ENCODE data around the gene BTBD9.

BTBD9 gene

GRCh38 chr6:38571721-38572120, 68.0 kb downstream of the BTBD9 start:
- ATAC-seq: no peak
- TF ChIP-seq ISL1 (CRISPR knock-in tag; IDR thresholded peaks at IDR 0.05) (no peak), ZNF8 (CRISPR knock-in tag; IDR thresholded peaks at IDR 0.05) (no peak), BACH2 (CRISPR knock-in tag; IDR thresholded peaks at IDR 0.05; ENCODE audit: borderline replicate concordance) (no peak), RARB (CRISPR knock-in tag; IDR thresholded peaks at IDR 0.05) (no peak), ZFP30 (CRISPR knock-in tag; IDR thresholded peaks at IDR 0.05) (no peak), POU6F1 (CRISPR knock-in tag; IDR thresholded peaks at IDR 0.05; ENCODE audit: borderline replicate concordance, low read depth) (no peak), TCF4 (CRISPR knock-in tag; IDR thresholded peaks at IDR 0.05; ENCODE audit: borderline replicate concordance) (no peak), ZFP3 (CRISPR knock-in tag; IDR thresholded peaks at IDR 0.05) (no peak), OSR1 (CRISPR knock-in tag; IDR thresholded peaks at IDR 0.05) (no peak), SNAI2 (CRISPR knock-in tag; IDR thresholded peaks at IDR 0.05) (no peak), GLIS3 (CRISPR knock-in tag; IDR thresholded peaks at IDR 0.05) (no peak), CSDC2 (CRISPR knock-in tag; IDR thresholded peaks at IDR 0.05) (no peak)
- TF ChIP-seq, protein P1, sequence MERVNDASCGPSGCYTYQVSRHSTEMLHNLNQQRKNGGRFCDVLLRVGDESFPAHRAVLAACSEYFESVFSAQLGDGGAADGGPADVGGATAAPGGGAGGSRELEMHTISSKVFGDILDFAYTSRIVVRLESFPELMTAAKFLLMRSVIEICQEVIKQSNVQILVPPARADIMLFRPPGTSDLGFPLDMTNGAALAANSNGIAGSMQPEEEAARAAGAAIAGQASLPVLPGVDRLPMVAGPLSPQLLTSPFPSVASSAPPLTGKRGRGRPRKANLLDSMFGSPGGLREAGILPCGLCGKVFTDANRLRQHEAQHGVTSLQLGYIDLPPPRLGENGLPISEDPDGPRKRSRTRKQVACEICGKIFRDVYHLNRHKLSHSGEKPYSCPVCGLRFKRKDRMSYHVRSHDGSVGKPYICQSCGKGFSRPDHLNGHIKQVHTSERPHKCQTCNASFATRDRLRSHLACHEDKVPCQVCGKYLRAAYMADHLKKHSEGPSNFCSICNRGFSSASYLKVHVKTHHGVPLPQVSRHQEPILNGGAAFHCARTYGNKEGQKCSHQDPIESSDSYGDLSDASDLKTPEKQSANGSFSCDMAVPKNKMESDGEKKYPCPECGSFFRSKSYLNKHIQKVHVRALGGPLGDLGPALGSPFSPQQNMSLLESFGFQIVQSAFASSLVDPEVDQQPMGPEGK (CRISPR knock-in tag; IDR thresholded peaks at IDR 0.05; ENCODE audit: borderline replicate concordance): no peak
- TF ChIP-seq, protein P2, sequence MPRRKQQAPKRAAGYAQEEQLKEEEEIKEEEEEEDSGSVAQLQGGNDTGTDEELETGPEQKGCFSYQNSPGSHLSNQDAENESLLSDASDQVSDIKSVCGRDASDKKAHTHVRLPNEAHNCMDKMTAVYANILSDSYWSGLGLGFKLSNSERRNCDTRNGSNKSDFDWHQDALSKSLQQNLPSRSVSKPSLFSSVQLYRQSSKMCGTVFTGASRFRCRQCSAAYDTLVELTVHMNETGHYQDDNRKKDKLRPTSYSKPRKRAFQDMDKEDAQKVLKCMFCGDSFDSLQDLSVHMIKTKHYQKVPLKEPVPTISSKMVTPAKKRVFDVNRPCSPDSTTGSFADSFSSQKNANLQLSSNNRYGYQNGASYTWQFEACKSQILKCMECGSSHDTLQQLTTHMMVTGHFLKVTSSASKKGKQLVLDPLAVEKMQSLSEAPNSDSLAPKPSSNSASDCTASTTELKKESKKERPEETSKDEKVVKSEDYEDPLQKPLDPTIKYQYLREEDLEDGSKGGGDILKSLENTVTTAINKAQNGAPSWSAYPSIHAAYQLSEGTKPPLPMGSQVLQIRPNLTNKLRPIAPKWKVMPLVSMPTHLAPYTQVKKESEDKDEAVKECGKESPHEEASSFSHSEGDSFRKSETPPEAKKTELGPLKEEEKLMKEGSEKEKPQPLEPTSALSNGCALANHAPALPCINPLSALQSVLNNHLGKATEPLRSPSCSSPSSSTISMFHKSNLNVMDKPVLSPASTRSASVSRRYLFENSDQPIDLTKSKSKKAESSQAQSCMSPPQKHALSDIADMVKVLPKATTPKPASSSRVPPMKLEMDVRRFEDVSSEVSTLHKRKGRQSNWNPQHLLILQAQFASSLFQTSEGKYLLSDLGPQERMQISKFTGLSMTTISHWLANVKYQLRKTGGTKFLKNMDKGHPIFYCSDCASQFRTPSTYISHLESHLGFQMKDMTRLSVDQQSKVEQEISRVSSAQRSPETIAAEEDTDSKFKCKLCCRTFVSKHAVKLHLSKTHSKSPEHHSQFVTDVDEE (CRISPR knock-in tag; IDR thresholded peaks at IDR 0.05): no peak

- ATAC-seq: peak; percentile 55; the same call in 2 of the 3 replicates
- TF ChIP-seq ZFP3 (CRISPR knock-in tag; IDR thresholded peaks at IDR 0.05) (no peak), TOX (CRISPR knock-in tag; IDR thresholded peaks at IDR 0.05; ENCODE audit: borderline replicate concordance) (no peak), ZNF565 (CRISPR knock-in tag; conservative IDR thresholded peaks at IDR 0.05; ENCODE audit: low read depth) (no peak), OSR1 (CRISPR knock-in tag; IDR thresholded peaks at IDR 0.05) (no peak), PPARA (CRISPR knock-in tag; IDR thresholded peaks at IDR 0.05; ENCODE audit: borderline replicate concordance) (no peak), ISL1 (CRISPR knock-in tag; IDR thresholded peaks at IDR 0.05) (no peak), POU6F1 (CRISPR knock-in tag; IDR thresholded peaks at IDR 0.05; ENCODE audit: borderline replicate concordance, low read depth) (no peak), RARB (CRISPR knock-in tag; IDR thresholded peaks at IDR 0.05) (no peak), ZNF70 (CRISPR knock-in tag; IDR thresholded peaks at IDR 0.05) (no peak), ESRRG (CRISPR knock-in tag; IDR thresholded peaks at IDR 0.05) (no peak), ZFP30 (CRISPR knock-in tag; IDR thresholded peaks at IDR 0.05) (no peak), ARNTL (CRISPR knock-in tag; IDR thresholded peaks at IDR 0.05; ENCODE audit: borderline replicate concordance, low read depth) (no peak), BACH2 (CRISPR knock-in tag; IDR thresholded peaks at IDR 0.05; ENCODE audit: borderline replicate concordance) (no peak), SNAI2 (CRISPR knock-in tag; IDR thresholded peaks at IDR 0.05) (no peak), TCF4 (CRISPR knock-in tag; IDR thresholded peaks at IDR 0.05; ENCODE audit: borderline replicate concordance) (no peak), CSDC2 (CRISPR knock-in tag; IDR thresholded peaks at IDR 0.05) (no peak), ZC3H10 (CRISPR knock-in tag; IDR thresholded peaks at IDR 0.05) (no peak)
- TF ChIP-seq, protein P3, sequence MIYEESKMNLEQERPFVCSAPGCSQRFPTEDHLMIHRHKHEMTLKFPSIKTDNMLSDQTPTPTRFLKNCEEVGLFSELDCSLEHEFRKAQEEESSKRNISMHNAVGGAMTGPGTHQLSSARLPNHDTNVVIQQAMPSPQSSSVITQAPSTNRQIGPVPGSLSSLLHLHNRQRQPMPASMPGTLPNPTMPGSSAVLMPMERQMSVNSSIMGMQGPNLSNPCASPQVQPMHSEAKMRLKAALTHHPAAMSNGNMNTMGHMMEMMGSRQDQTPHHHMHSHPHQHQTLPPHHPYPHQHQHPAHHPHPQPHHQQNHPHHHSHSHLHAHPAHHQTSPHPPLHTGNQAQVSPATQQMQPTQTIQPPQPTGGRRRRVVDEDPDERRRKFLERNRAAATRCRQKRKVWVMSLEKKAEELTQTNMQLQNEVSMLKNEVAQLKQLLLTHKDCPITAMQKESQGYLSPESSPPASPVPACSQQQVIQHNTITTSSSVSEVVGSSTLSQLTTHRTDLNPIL (CRISPR knock-in tag; IDR thresholded peaks at IDR 0.05; ENCODE audit: low read depth): no peak
- TF ChIP-seq, protein P1 (CRISPR knock-in tag; IDR thresholded peaks at IDR 0.05; ENCODE audit: borderline replicate concordance): no peak
These were observed 69.0 kb downstream of the BTBD9 start for GRCh38 chr6:38570750-38571149.
